Liver (tissue), 9 donors: ENCODE data around the gene SNAP25. TPM values are rescaled to one million over a fixed set of nuclear protein-coding genes. Genes with fewer than 3 reads are reported as not detected.
A peak's percentile ranks its signal among the peaks of the same experiment; 100 is the strongest.

Experiments used
- DNase-seq: peaks from one replicate; pipeline ENCODE4 v3.0.0-alpha.2; 2017; ENCODE audit warnings: low spot score
- H3K27ac ChIP-seq, 2 donors: one replicate each; pipeline ENCODE4 v1.7.0; 2013; ENCODE audit warnings: inconsistent platforms in 2 of 2, low read length in 2 of 2, control low read depth in 1 of 2, low read depth in 1 of 2, mild to moderate bottlenecking in 1 of 2
- H3K27me3 ChIP-seq, 4 donors: one replicate each; pipeline versions ENCODE4 v1.6.1 to v1.7.0; 2013; ENCODE audit warnings: low read length in 3 of 4, inconsistent platforms in 1 of 4, mild to moderate bottlenecking in 1 of 4, moderate library complexity in 1 of 4; ENCODE audit not compliant: control insufficient read depth in 4 of 4, insufficient read depth in 4 of 4
- H3K36me3 ChIP-seq, 4 donors: one replicate each; pipeline versions ENCODE4 v1.6.1 to v1.7.0; 2013; ENCODE audit warnings: low read length in 3 of 4, mild to moderate bottlenecking in 3 of 4, low read depth in 1 of 4, moderate library complexity in 1 of 4; ENCODE audit not compliant: control insufficient read depth in 4 of 4, insufficient read depth in 3 of 4
- H3K4me1 ChIP-seq, 4 donors: one replicate each; pipeline versions ENCODE4 v1.6.1 to v1.7.0; 2013; ENCODE audit warnings: low read length in 3 of 4, mild to moderate bottlenecking in 3 of 4, moderate library complexity in 1 of 4; ENCODE audit not compliant: control insufficient read depth in 4 of 4, insufficient read depth in 4 of 4
- H3K4me3 ChIP-seq, 3 donors: one replicate each; pipeline versions ENCODE4 v1.6.1 to v1.7.0; 2013; ENCODE audit warnings: low read length in 3 of 3, control low read depth in 1 of 3, low read depth in 1 of 3, mild to moderate bottlenecking in 1 of 3
- H3K9ac ChIP-seq, 2 donors: one replicate each; pipeline ENCODE4 v1.7.0; 2013; ENCODE audit warnings: low read length in 2 of 2, mild to moderate bottlenecking in 2 of 2, moderate library complexity in 2 of 2, control low read depth in 1 of 2, low read depth in 1 of 2
- H3K9me3 ChIP-seq, 4 donors: one replicate each; pipeline versions ENCODE4 v1.6.1 to v1.7.0; 2013; ENCODE audit warnings: low read length in 3 of 4; ENCODE audit not compliant: control insufficient read depth in 4 of 4
- ATF3 ChIP-seq: IDR thresholded peaks from 2 replicates; pipeline ENCODE4 v1.6.1; 2016; ENCODE audit warnings: antibody characterized with exemption
- CTCF ChIP-seq: fragments of 150-350 bp; IDR thresholded peaks from 2 replicates; pipeline ENCODE4 v1.5.1; 2017; ENCODE audit warnings: improper control_type of control experiment, low read depth, low read length; ENCODE audit not compliant: missing input control
- EGR1 ChIP-seq, 2 donors: IDR thresholded peaks; 2 replicates each; pipeline ENCODE4 v1.6.1; 2016 to 2018; ENCODE audit warnings: antibody characterized with exemption in 2 of 2, low read depth in 2 of 2
- FOXA1 ChIP-seq: IDR thresholded peaks from 2 replicates; pipeline ENCODE4 v1.6.1; 2016; ENCODE audit warnings: antibody characterized with exemption
- FOXA2 ChIP-seq: IDR thresholded peaks from 2 replicates; pipeline ENCODE4 v1.6.1; 2016; ENCODE audit warnings: antibody characterized with exemption
- GABPA ChIP-seq, 2 donors: IDR thresholded peaks in 1 of 2; conservative IDR thresholded peaks in 1 of 2; 2 replicates each; pipeline ENCODE4 v1.6.1; 2016; ENCODE audit warnings: antibody characterized with exemption in 2 of 2, mild to moderate bottlenecking in 1 of 2, moderate library complexity in 1 of 2
- HNF4A ChIP-seq, 2 donors: conservative IDR thresholded peaks; 2 replicates each; pipeline ENCODE4 v1.6.1; 2016; ENCODE audit warnings: antibody characterized with exemption in 2 of 2, mild to moderate bottlenecking in 2 of 2
- HNF4G ChIP-seq: IDR thresholded peaks from 2 replicates; pipeline ENCODE4 v1.6.1; 2016; ENCODE audit warnings: antibody characterized with exemption
- JUND ChIP-seq, 2 donors: IDR thresholded peaks; 2 replicates each; pipeline ENCODE4 v1.6.1; 2016; ENCODE audit warnings: antibody characterized with exemption in 2 of 2
- MAX ChIP-seq: IDR thresholded peaks from 2 replicates; pipeline ENCODE4 v1.6.1; 2016; ENCODE audit warnings: antibody characterized with exemption
- NR2F2 ChIP-seq: IDR thresholded peaks from 2 replicates; pipeline ENCODE4 v1.6.1; 2016; ENCODE audit warnings: antibody characterized with exemption
- RAD21 ChIP-seq, 2 donors: IDR thresholded peaks; 2 replicates each; pipeline ENCODE4 v1.6.1; 2016; ENCODE audit warnings: antibody characterized with exemption in 2 of 2, mild to moderate bottlenecking in 2 of 2
- REST ChIP-seq: IDR thresholded peaks from 2 replicates; pipeline ENCODE4 v1.6.1; 2016; ENCODE audit warnings: antibody characterized with exemption, mild to moderate bottlenecking
- RXRA ChIP-seq, 2 donors: IDR thresholded peaks; 2 replicates each; pipeline ENCODE4 v1.6.1; 2017 to 2018; ENCODE audit warnings: antibody characterized with exemption in 2 of 2, mild to moderate bottlenecking in 1 of 2
- SP1 ChIP-seq: IDR thresholded peaks from 2 replicates; pipeline ENCODE4 v1.6.1; 2018; ENCODE audit warnings: antibody characterized with exemption, mild to moderate bottlenecking
- TAF1 ChIP-seq: conservative IDR thresholded peaks from 2 replicates; pipeline ENCODE4 v1.6.1; 2016; ENCODE audit warnings: antibody characterized with exemption, mild to moderate bottlenecking
- YY1 ChIP-seq: IDR thresholded peaks from 2 replicates; pipeline ENCODE4 v1.6.1; 2016; ENCODE audit warnings: antibody characterized with exemption, mild to moderate bottlenecking
- ZBTB33 ChIP-seq: IDR thresholded peaks from 2 replicates; pipeline ENCODE4 v1.6.1; 2016; ENCODE audit warnings: antibody characterized with exemption
- WGBS: extraction: QIAGEN DNeasy Blood & Tissue Kit; methylation state at CpG from one replicate; pipeline ENCODE4 v1.1.7; 2013; 5-methylcytosine and 5-hydroxymethylcytosine counted together
- polyA plus RNA-seq, 2 donors: library from polyadenylated mRNA; stranded (reverse) in 1 of 2; unstranded in 1 of 2; fragments of 200-250 nt in 1 of 2; fragments of >200 nt in 1 of 2; fragmentation: Nextera tagmentation in 1 of 2; extraction: Ambion mirVana in 1 of 2; gene quantifications; one replicate each; pipeline versions ENCODE4 v1.2.1 to v1.2.3, GENCODE V29; 2013 to 2015
- total RNA-seq, 2 donors: library from RNA; depleted of rRNA; stranded (reverse); fragments of >200 nt; gene quantifications; one replicate each; pipeline ENCODE4 v1.2.3, GENCODE V29; 2014
- donor health status: healthy.
- donor health status: healthy.
- donor health status: healthy.
- donor health status: healthy.
- donor health status: healthy.

The SNAP25 gene
- total and polyA plus RNA-seq, 4 donors = 0.32 to 2.7 (median 0.56) TPM

GRCh38 chr20:10316582-10316981, 98.0 kb downstream of the SNAP25 start:
- 56% methylated on average over 2 of the region's 2 CpGs for WGBS
- Histone ChIP-seq H3K9ac (no peak overlapping the region), H3K36me3 (no peaks in the 10 kb centered on the region), H3K9me3 (peaks cover 0 to 3% (median under 1%) of the 10 kb centered on the region in 4 donors), H3K4me1 (no peaks in the 10 kb centered on the region), H3K27ac (no peak overlapping the region), H3K27me3 (no peaks in the 10 kb centered on the region), H3K4me3 (no peak overlapping the region)
- TF ChIP-seq HNF4G = no peak
- TF ChIP-seq ZBTB33 = no peak
- TF ChIP-seq ATF3 = no peak
- peak; percentile 82 to 83 for TF ChIP-seq RAD21 (IDR thresholded peaks at IDR 0.05)
- no peak for TF ChIP-seq JUND (IDR thresholded peaks at IDR 0.05)
- TF ChIP-seq YY1 = no peak
- no peak for TF ChIP-seq FOXA2
- TF ChIP-seq CTCF = peak; percentile 44
- TF ChIP-seq FOXA1 = no peak
- no peak for DNase-seq

- no peak for TF ChIP-seq FOXA2
- no peak for TF ChIP-seq GABPA (IDR thresholded peaks at IDR 0.05 in 1 of 2, conservative IDR thresholded peaks at IDR 0.05 in 1 of 2)
- no peak for TF ChIP-seq YY1
- TF ChIP-seq TAF1 = no peak
- TF ChIP-seq ATF3 = no peak
- TF ChIP-seq CTCF = no peak
- TF ChIP-seq HNF4A (conservative IDR thresholded peaks at IDR 0.05) = no peak
- no peak for TF ChIP-seq RXRA (IDR thresholded peaks at IDR 0.05)
- TF ChIP-seq SP1 = no peak
- TF ChIP-seq FOXA1 = no peak
- TF ChIP-seq HNF4G = no peak
- TF ChIP-seq JUND (IDR thresholded peaks at IDR 0.05) = no peak
- no peak for TF ChIP-seq REST
- TF ChIP-seq NR2F2 = no peak
- no peak for TF ChIP-seq ZBTB33
- TF ChIP-seq RAD21 (IDR thresholded peaks at IDR 0.05) = no peak
- no peak for TF ChIP-seq EGR1 (IDR thresholded peaks at IDR 0.05; ENCODE audit: low read depth in 2 of 2)
- no peak for TF ChIP-seq MAX
- no peak overlapping the region for H3K4me3 ChIP-seq
- no peak for DNase-seq
- H3K9ac ChIP-seq = no peak overlapping the region
- WGBS = 88% methylated on average over 5 of the region's 5 CpGs
- no peaks in the 10 kb centered on the region for H3K4me1 ChIP-seq
- H3K9me3 ChIP-seq = peaks cover 0 to 3% (median under 1%) of the 10 kb centered on the region in 4 donors
- no peak overlapping the region for H3K27ac ChIP-seq
- H3K27me3 ChIP-seq = no peaks in the 10 kb centered on the region
- no peaks in the 10 kb centered on the region for H3K36me3 ChIP-seq
These were observed 99.8 kb downstream of the SNAP25 start for GRCh38 chr20:10318291-10319024.
